Body of pancreas (tissue), 4 donors: ENCODE results near the gene ZSWIM3.

Experiments used
- POLR2A ChIP-seq, 3 donors: fragments of 450-650 bp; IDR thresholded peaks; one replicate each; pipeline ENCODE4 v1.6.1; 2016; ENCODE audit warnings: antibody characterized with exemption in 3 of 3, mild to moderate bottlenecking in 2 of 3
- TF ChIP-seq, protein P1 (sequence below), 7 experiments: fragments of 450-650 bp in 4 of 7; fragments of 200-600 bp in 3 of 7; sonication (generic) in 3 of 7; IDR thresholded peaks; one replicate each; pipeline ENCODE4 v1.5.1; 2016 to 2019; ENCODE audit warnings: antibody characterized with exemption in 7 of 7

DNA sequence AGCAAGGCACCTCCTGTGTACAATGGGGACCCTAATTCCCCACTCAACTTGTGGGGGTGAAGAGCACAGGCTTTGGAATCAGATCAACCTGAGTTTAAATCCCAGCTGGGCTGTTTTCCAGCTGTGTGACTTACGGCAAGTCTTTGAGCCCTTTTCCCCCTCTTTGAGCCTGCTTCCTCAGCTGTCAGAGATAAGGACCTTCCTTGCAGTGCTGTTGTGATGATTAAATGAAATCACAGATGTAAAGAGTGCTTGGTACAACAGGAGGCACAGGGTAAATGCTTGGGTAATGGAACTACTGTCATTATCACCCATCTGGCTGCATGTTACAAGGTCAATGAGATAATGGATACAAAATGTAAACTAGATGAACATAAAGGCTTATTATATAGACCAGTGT, 20.6 kb upstream of the ZSWIM3 start:
- TF ChIP-seq, protein P1, sequence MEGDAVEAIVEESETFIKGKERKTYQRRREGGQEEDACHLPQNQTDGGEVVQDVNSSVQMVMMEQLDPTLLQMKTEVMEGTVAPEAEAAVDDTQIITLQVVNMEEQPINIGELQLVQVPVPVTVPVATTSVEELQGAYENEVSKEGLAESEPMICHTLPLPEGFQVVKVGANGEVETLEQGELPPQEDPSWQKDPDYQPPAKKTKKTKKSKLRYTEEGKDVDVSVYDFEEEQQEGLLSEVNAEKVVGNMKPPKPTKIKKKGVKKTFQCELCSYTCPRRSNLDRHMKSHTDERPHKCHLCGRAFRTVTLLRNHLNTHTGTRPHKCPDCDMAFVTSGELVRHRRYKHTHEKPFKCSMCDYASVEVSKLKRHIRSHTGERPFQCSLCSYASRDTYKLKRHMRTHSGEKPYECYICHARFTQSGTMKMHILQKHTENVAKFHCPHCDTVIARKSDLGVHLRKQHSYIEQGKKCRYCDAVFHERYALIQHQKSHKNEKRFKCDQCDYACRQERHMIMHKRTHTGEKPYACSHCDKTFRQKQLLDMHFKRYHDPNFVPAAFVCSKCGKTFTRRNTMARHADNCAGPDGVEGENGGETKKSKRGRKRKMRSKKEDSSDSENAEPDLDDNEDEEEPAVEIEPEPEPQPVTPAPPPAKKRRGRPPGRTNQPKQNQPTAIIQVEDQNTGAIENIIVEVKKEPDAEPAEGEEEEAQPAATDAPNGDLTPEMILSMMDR (IDR thresholded peaks at IDR 0.05), result no peak
- no peak for TF ChIP-seq POLR2A (IDR thresholded peaks at IDR 0.05)
